BLaER1 (cell line): ENCODE measurements around the gene ARHGEF16.
A peak's percentile ranks its signal among the peaks of the same experiment; 100 is the strongest.

Experiments used
- H3K27ac ChIP-seq: shearing (Covaris generic); formaldehyde crosslinking; 2 replicates; pipeline ENCODE4 v1.8.1; 2022
- H3K27me3 ChIP-seq: shearing (Covaris generic); formaldehyde crosslinking; 2 replicates; pipeline ENCODE4 v1.8.1; 2022
- H3K36me3 ChIP-seq: shearing (Covaris generic); formaldehyde crosslinking; 2 replicates; pipeline ENCODE4 v1.8.1; 2022
- H3K4me1 ChIP-seq: shearing (Covaris generic); formaldehyde crosslinking; 2 replicates; pipeline ENCODE4 v1.8.1; 2022
- H3K4me2 ChIP-seq: shearing (Covaris generic); formaldehyde crosslinking; 2 replicates; pipeline ENCODE4 v1.8.1; 2022
- H3K4me3 ChIP-seq: shearing (Covaris generic); formaldehyde crosslinking; 2 replicates; pipeline ENCODE4 v1.8.1; 2022
- H3K9ac ChIP-seq: shearing (Covaris generic); formaldehyde crosslinking; 2 replicates; pipeline ENCODE4 v1.8.1; 2022
- H3K9me3 ChIP-seq: shearing (Covaris generic); formaldehyde crosslinking; 2 replicates; pipeline ENCODE4 v1.8.1; 2022
- H4K20me1 ChIP-seq: shearing (Covaris generic); formaldehyde crosslinking; 2 replicates; pipeline ENCODE4 v1.8.1; 2022
- Cebpa-rat ChIP-seq: shearing (Covaris generic); IDR thresholded peaks from 2 replicates; pipeline ENCODE4 v1.8.1; 2022

ARHGEF16 gene

DNA sequence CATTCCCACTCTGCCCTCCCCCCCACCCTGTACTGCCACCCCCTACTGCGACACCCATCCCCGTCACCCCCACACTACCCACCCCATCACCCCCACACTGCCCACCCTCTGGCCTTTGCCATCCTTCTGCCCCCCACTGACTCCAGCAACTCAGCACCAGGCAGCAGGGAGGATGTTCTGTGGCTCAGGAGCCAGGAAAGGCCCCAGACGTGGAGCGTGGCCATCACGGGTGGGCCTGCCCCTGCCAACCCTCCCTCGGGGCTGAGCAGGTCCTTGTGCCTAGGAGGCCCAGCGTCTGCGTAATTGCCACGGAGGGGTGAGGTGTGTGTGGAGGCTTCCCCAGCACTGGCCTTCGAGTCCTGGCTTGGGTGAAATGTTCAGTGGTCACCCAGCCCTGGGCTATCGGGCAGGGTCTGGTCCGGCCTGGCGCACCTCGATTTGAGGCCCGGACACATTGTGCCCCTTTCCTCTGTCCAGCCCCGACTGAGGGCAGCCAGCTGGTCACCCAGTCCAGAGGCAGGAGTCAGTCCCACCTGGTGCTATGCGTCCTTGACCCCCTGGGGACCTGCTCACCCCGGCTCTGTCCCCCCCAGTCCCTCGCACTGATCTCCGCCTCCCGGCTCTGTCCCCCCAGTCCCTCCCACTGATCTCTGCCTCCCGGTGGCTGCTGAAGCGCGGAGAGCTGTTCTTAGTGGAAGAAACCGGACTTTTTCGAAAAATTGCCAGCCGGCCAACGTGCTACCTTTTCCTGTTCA, 23.0 kb downstream of the ARHGEF16 start:
- TF ChIP-seq Cebpa-rat: no peak
- Histone ChIP-seq H3K4me2 (peak overlapping the region; percentile 47), H3K27ac (no peak overlapping the region)

GRCh38 chr1:3478187-3478586, 23.7 kb downstream of the ARHGEF16 start:
- Histone ChIP-seq H3K4me3 (no peak overlapping the region), H3K4me2 (peak overlapping the region; percentile 47; the same call in 1 of the 2 replicates), H3K27me3 (peaks cover 25% of the 10 kb centered on the region), H3K9ac (no peak overlapping the region), H3K27ac (no peak overlapping the region), H4K20me1 (peaks cover 40% of the 10 kb centered on the region), H3K4me1 (peaks cover 48% of the 10 kb centered on the region), H3K36me3 (no peaks in the 10 kb centered on the region), H3K9me3 (no peaks in the 10 kb centered on the region)
- TF ChIP-seq Cebpa-rat: no peak

More for the DNA sequence above, 23.0 kb downstream of the ARHGEF16 start:
- H3K36me3 ChIP-seq: no peaks in the 10 kb centered on the region
- H4K20me1 ChIP-seq: peaks cover 32% of the 10 kb centered on the region
- H3K27me3 ChIP-seq: peaks cover 25% of the 10 kb centered on the region
- H3K4me1 ChIP-seq: peaks cover 43% of the 10 kb centered on the region
- no peak overlapping the region for H3K4me3 ChIP-seq
- no peak overlapping the region for H3K9ac ChIP-seq
- H3K9me3 ChIP-seq: no peaks in the 10 kb centered on the region

GRCh38 chr1:3479511-3480368, 25.3 kb downstream of the ARHGEF16 start:
- Histone ChIP-seq H3K36me3 (no peaks in the 10 kb centered on the region), H3K9me3 (no peaks in the 10 kb centered on the region), H4K20me1 (peaks cover 47% of the 10 kb centered on the region), H3K27ac (no peak overlapping the region), H3K27me3 (peaks cover 25% of the 10 kb centered on the region), H3K4me1 (peaks cover 48% of the 10 kb centered on the region), H3K9ac (no peak overlapping the region), H3K4me3 (no peak overlapping the region), H3K4me2 (peak overlapping the region; percentile 71)
- TF ChIP-seq Cebpa-rat: no peak

- H3K4me1 ChIP-seq: peaks cover 48% of the 10 kb centered on the region
- H3K9me3 ChIP-seq: no peaks in the 10 kb centered on the region
- H3K27ac ChIP-seq: no peak overlapping the region
- no peak for TF ChIP-seq Cebpa-rat
- H3K36me3 ChIP-seq: no peaks in the 10 kb centered on the region
- H3K4me2 ChIP-seq: peak overlapping the region; percentile 71
- H4K20me1 ChIP-seq: peaks cover 53% of the 10 kb centered on the region
- H3K4me3 ChIP-seq: no peak overlapping the region
- peaks cover 25% of the 10 kb centered on the region for H3K27me3 ChIP-seq
- no peak overlapping the region for H3K9ac ChIP-seq
Observed at GRCh38 chr1:3480369-3480719, 25.9 kb downstream of the ARHGEF16 start.

DNA sequence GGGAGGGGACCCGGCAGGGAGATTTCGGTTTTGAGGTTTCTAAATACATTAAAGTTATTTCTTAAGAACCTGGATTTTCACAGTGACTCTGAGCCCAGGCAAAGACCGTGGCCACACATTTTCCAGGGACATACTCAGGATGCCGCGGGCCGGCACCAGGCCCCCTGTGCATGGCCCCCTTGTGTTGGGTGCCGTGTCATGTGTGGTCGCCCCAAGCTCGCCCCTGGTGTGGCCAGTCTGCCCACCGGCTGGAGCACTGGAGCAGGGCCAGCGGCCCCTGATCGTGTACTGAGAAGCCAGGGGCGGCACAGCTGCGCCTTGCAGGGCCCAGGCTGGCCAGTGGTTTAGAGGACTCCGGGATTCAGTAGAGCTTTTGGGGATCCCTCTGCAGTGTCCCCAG, 26.6 kb downstream of the ARHGEF16 start:
- TF ChIP-seq Cebpa-rat: no peak
- Histone ChIP-seq H3K27me3 (peaks cover 25% of the 10 kb centered on the region), H3K9ac (no peak overlapping the region), H3K9me3 (no peaks in the 10 kb centered on the region), H3K4me2 (peak overlapping the region; percentile 71), H3K4me1 (peaks cover 48% of the 10 kb centered on the region), H3K4me3 (no peak overlapping the region), H4K20me1 (peaks cover 53% of the 10 kb centered on the region), H3K36me3 (no peaks in the 10 kb centered on the region), H3K27ac (no peak overlapping the region)

GRCh38 chr1:3481836-3482375, 27.4 kb downstream of the ARHGEF16 start:
- Histone ChIP-seq H3K4me3 (no peak overlapping the region), H3K36me3 (no peaks in the 10 kb centered on the region), H3K27ac (no peak overlapping the region), H3K9me3 (no peaks in the 10 kb centered on the region), H3K27me3 (peaks cover 25% of the 10 kb centered on the region), H4K20me1 (peaks cover 53% of the 10 kb centered on the region), H3K9ac (no peak overlapping the region), H3K4me2 (no peak overlapping the region), H3K4me1 (peaks cover 48% of the 10 kb centered on the region)
- no peak for TF ChIP-seq Cebpa-rat

DNA sequence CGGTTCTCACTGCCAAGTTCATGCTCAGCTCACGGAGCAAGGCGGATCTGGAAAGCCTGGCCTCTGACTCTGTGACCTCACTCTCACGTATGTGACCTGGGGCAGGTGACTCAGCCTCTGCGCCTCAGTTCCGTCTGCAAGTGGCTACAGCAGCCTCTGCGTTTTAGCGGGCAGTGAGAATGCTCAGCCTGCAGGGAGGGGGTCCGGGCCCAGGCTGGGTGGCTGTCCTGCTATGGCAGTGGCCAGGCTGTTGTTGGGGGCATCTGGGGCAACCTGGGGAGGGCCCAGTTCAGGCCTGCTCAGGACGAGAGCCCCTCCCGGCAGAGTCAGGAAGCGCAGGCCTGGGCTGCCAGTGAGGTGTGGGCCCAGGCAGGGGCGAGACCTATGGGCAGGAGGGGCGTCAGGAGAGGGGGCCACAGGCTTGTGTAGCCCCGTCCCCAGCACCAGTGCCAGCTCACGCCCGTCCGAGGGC, 27.9 kb downstream of the ARHGEF16 start:
- no peak overlapping the region for H3K9ac ChIP-seq

GRCh38 chr1:3483380-3483779, 28.9 kb downstream of the ARHGEF16 start:
- TF ChIP-seq Cebpa-rat: no peak
- Histone ChIP-seq H3K4me1 (peaks cover 36% of the 10 kb centered on the region), H3K4me2 (no peak overlapping the region), H3K27me3 (peaks cover 13% of the 10 kb centered on the region), H3K36me3 (peaks cover 5% of the 10 kb centered on the region), H3K9me3 (peaks cover 5% of the 10 kb centered on the region), H3K9ac (no peak overlapping the region), H4K20me1 (peaks cover 53% of the 10 kb centered on the region), H3K4me3 (no peak overlapping the region), H3K27ac (no peak overlapping the region)

More for the DNA sequence above, 27.9 kb downstream of the ARHGEF16 start:
- Histone ChIP-seq H3K27ac (no peak overlapping the region), H3K27me3 (peaks cover 23% of the 10 kb centered on the region), H3K4me3 (no peak overlapping the region), H3K36me3 (no peaks in the 10 kb centered on the region), H3K4me2 (no peak overlapping the region), H4K20me1 (peaks cover 53% of the 10 kb centered on the region), H3K4me1 (peaks cover 46% of the 10 kb centered on the region), H3K9me3 (no peaks in the 10 kb centered on the region)
- TF ChIP-seq Cebpa-rat: no peak

DNA sequence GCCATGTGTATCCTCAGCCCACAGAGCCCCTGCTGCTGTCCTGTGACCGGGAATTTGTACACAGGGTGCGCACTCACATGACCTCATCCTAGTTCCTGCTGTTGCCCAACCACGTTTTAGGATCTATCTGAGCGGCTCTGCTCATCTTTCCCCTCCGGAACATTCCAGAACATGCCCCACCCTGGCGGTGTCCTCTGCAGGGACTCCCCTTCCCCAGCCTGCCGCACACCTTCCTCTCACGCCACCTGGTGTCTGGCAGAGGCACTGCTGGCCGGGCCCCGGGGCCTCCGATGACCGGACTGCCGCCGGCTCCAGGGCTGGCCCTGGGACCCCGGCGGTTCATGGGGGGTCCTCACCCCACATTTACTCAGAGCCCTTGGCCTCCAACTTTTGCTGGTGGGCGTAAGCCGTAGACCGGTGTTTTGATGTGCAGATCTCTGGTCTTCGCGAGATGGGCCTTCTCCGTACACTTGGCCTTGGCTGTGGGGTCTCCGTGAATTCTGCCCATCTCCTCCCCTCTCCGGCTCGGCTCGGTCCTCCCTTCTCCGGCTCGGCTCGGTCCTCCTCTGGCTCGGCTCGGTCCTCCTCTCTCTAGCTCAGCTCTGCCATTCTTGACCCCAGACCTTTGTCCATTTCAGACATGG, 29.5 kb downstream of the ARHGEF16 start:
- peaks cover 52% of the 10 kb centered on the region for H4K20me1 ChIP-seq
- peaks cover 10% of the 10 kb centered on the region for H3K9me3 ChIP-seq
- H3K4me2 ChIP-seq: no peak overlapping the region
- no peak overlapping the region for H3K4me3 ChIP-seq
- no peak overlapping the region for H3K27ac ChIP-seq
- peaks cover 10% of the 10 kb centered on the region for H3K36me3 ChIP-seq
- H3K9ac ChIP-seq: no peak overlapping the region
- peaks cover 12% of the 10 kb centered on the region; the same call in 1 of the 2 replicates for H3K27me3 ChIP-seq
- TF ChIP-seq Cebpa-rat: no peak
- peaks cover 31% of the 10 kb centered on the region for H3K4me1 ChIP-seq
